ENCODE measurements around the gene SLC11A2.

Gene SLC11A2

DNA sequence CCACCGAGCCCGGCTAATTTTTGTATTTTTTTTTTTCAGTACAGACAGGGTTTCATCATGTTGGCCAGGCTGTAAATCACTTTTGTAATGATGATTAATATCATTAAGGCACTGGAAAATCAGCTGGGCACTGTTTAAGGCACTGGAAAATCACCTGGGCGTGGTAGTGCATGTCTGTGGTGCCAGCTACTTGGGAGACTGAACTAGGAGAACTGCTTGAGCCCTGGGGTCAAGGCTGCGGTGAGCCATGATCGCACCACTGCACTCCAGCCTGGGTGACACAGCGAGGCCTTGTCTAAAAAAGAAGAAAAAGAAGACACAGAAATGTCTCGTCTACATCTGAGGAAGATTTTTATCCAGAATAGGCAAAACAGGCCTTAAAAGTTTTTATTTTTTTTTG is 12.7 kb downstream of the SLC11A2 start:
- Histone ChIP-seq H3K79me2 (ENCODE audit: low read length) (peaks cover 90% of the 10 kb centered on the region), H3K9ac (ENCODE audit: low read length) (no peak overlapping the region), H3K4me1 (ENCODE audit: low read length) (no peaks in the 10 kb centered on the region), H4K20me1 (ENCODE audit: insufficient read depth, low read length) (peaks cover 17% of the 10 kb centered on the region), H3K9me3 (ENCODE audit: insufficient read depth, low read length) (no peaks in the 10 kb centered on the region), H3K27me3 (ENCODE audit: low read depth, low read length) (no peaks in the 10 kb centered on the region), H3K4me2 (ENCODE audit: low read length) (no peak overlapping the region), H2AFZ (ENCODE audit: low read depth, low read length) (no peak overlapping the region), H3K27ac (ENCODE audit: low read length) (no peak overlapping the region), H3K36me3 (replicated peaks; ENCODE audit: low read depth, low read length) (no peaks in the 10 kb centered on the region), H3K4me3 (ENCODE audit: low read length) (no peak overlapping the region)
- TF ChIP-seq, protein P1, sequence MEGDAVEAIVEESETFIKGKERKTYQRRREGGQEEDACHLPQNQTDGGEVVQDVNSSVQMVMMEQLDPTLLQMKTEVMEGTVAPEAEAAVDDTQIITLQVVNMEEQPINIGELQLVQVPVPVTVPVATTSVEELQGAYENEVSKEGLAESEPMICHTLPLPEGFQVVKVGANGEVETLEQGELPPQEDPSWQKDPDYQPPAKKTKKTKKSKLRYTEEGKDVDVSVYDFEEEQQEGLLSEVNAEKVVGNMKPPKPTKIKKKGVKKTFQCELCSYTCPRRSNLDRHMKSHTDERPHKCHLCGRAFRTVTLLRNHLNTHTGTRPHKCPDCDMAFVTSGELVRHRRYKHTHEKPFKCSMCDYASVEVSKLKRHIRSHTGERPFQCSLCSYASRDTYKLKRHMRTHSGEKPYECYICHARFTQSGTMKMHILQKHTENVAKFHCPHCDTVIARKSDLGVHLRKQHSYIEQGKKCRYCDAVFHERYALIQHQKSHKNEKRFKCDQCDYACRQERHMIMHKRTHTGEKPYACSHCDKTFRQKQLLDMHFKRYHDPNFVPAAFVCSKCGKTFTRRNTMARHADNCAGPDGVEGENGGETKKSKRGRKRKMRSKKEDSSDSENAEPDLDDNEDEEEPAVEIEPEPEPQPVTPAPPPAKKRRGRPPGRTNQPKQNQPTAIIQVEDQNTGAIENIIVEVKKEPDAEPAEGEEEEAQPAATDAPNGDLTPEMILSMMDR (IDR thresholded peaks at IDR 0.05; ENCODE audit: low read depth, low read length) = no peak
- no peak for TF ChIP-seq EZH2phosphoT487 (IDR thresholded peaks at IDR 0.05; ENCODE audit: low read depth)

DNA sequence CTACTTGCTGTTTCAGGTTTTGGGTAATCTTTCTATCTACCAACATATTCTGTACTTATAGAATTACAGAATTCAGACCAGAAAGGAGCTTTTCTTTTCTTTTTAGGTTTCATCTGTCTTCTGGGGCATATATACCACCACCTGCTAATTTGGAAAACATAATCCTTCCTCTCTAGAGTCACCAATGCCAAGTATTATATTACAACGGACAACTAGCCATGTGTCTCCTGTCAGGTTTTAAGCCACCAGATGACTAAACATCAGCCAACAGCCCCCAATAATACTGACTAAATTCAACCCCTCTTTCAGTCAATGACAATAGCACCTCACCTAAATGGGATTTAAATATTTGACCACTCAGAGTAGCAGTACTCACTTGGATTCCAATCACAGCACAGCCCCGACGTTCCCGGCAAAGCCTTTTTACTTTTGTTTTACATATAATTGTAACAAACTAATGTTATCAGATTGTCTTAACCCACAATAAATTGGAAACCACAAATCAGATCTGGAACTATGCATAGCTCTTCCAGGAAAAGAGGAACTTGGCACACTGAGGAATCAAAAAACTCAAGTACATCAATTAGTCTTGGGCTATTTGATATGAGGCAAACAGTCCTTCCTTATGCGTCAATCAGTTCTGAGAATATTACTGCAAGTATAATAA is 13.5 kb downstream of the SLC11A2 start:
- H3K79me2 ChIP-seq (ENCODE audit: low read length) = peaks cover 82% of the 10 kb centered on the region
- no peaks in the 10 kb centered on the region for H3K27me3 ChIP-seq (ENCODE audit: low read depth, low read length)
- H3K36me3 ChIP-seq (replicated peaks; ENCODE audit: low read depth, low read length) = peaks cover 2% of the 10 kb centered on the region
- H4K20me1 ChIP-seq (ENCODE audit: insufficient read depth, low read length) = peaks cover 17% of the 10 kb centered on the region
- no peak overlapping the region for H2AFZ ChIP-seq (ENCODE audit: low read depth, low read length)
- H3K4me3 ChIP-seq (ENCODE audit: low read length) = no peak overlapping the region
- no peak overlapping the region for H3K4me2 ChIP-seq (ENCODE audit: low read length)
- no peak overlapping the region for H3K27ac ChIP-seq (ENCODE audit: low read length)
- no peak overlapping the region for H3K9ac ChIP-seq (ENCODE audit: low read length)
- no peaks in the 10 kb centered on the region for H3K4me1 ChIP-seq (ENCODE audit: low read length)
- no peak for TF ChIP-seq EZH2phosphoT487 (IDR thresholded peaks at IDR 0.05; ENCODE audit: low read depth)
- TF ChIP-seq, protein P1 (IDR thresholded peaks at IDR 0.05; ENCODE audit: low read depth, low read length) = no peak
- no peaks in the 10 kb centered on the region for H3K9me3 ChIP-seq (ENCODE audit: insufficient read depth, low read length)

DNA sequence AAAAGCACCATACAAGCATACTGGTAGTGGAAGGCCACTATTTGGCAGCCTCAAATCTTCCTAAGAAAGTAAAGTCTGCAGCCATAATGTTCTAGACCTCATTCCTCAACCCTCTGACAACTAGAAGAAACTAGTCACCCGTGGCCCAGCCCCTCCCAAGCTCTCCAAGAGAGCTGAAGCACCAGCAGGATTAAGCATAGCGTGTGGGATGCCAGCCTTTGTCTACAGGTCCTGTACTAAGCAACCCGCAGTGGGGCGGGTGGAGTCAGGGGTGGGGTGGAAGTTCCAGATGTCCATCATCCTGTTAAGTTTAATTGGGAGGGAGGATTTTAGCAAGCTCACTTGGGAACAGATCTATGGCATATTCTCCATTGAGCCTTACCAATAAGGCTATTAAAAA is 14.2 kb downstream of the SLC11A2 start:
- Histone ChIP-seq H3K4me2 (ENCODE audit: low read length) (no peak overlapping the region), H3K9me3 (ENCODE audit: insufficient read depth, low read length) (no peaks in the 10 kb centered on the region), H3K4me3 (ENCODE audit: low read length) (no peak overlapping the region), H3K9ac (ENCODE audit: low read length) (no peak overlapping the region), H3K27me3 (ENCODE audit: low read depth, low read length) (no peaks in the 10 kb centered on the region), H3K79me2 (ENCODE audit: low read length) (peaks cover 75% of the 10 kb centered on the region), H3K36me3 (replicated peaks; ENCODE audit: low read depth, low read length) (peaks cover 2% of the 10 kb centered on the region), H3K27ac (ENCODE audit: low read length) (no peak overlapping the region), H4K20me1 (ENCODE audit: insufficient read depth, low read length) (peaks cover 15% of the 10 kb centered on the region), H3K4me1 (ENCODE audit: low read length) (no peaks in the 10 kb centered on the region), H2AFZ (ENCODE audit: low read depth, low read length) (no peak overlapping the region)
- TF ChIP-seq, protein P1 (IDR thresholded peaks at IDR 0.05; ENCODE audit: low read depth, low read length) = no peak
- TF ChIP-seq EZH2phosphoT487 (IDR thresholded peaks at IDR 0.05; ENCODE audit: low read depth) = no peak

DNA sequence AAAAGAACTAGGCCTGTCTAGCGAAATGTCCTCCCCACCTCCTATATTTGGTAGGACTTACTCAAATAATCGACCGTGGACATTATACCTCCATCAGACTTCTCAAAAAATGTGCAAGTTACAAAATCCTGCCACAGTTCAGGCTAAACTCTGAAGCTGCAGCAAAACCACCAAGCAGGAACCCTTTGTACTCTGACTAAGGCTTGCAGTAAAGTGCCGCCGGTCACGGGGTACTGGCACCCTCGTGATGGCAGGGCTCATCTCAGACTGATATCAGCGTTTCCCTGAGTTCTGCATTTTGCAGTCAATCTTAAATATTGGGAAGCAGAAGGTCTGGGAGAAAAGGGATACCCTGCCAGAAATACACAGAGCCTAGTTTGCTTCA is 17.1 kb downstream of the SLC11A2 start:
- H3K9me3 ChIP-seq (ENCODE audit: insufficient read depth, low read length) = no peaks in the 10 kb centered on the region
- H3K4me3 ChIP-seq (ENCODE audit: low read length) = no peak overlapping the region
- H3K4me2 ChIP-seq (ENCODE audit: low read length) = no peak overlapping the region
- TF ChIP-seq EZH2phosphoT487 (IDR thresholded peaks at IDR 0.05; ENCODE audit: low read depth) = no peak
- TF ChIP-seq, protein P1 (IDR thresholded peaks at IDR 0.05; ENCODE audit: low read depth, low read length) = no peak
- no peaks in the 10 kb centered on the region for H3K4me1 ChIP-seq (ENCODE audit: low read length)
- no peak overlapping the region for H3K27ac ChIP-seq (ENCODE audit: low read length)
- H2AFZ ChIP-seq (ENCODE audit: low read depth, low read length) = no peak overlapping the region
- H4K20me1 ChIP-seq (ENCODE audit: insufficient read depth, low read length) = peaks cover 11% of the 10 kb centered on the region
- H3K9ac ChIP-seq (ENCODE audit: low read length) = no peak overlapping the region
- peaks cover 48% of the 10 kb centered on the region for H3K79me2 ChIP-seq (ENCODE audit: low read length)
- peaks cover 16% of the 10 kb centered on the region for H3K36me3 ChIP-seq (replicated peaks; ENCODE audit: low read depth, low read length)
- H3K27me3 ChIP-seq (ENCODE audit: low read depth, low read length) = no peaks in the 10 kb centered on the region

Measured in OCI-LY3 (cell line).